Measurements from ENCODE around the gene KRTAP1-3. TPM values are rescaled to one million over a fixed set of nuclear protein-coding genes. Genes with fewer than 3 reads are reported as not detected.
"Not testable (repeated sequence)": the region's sequence is repeated elsewhere in the genome, so short reads cannot be mapped to it uniquely, and the experiment has no call there.

Gene KRTAP1-3
- total and polyA plus RNA-seq, 9 donors: not detected

DNA sequence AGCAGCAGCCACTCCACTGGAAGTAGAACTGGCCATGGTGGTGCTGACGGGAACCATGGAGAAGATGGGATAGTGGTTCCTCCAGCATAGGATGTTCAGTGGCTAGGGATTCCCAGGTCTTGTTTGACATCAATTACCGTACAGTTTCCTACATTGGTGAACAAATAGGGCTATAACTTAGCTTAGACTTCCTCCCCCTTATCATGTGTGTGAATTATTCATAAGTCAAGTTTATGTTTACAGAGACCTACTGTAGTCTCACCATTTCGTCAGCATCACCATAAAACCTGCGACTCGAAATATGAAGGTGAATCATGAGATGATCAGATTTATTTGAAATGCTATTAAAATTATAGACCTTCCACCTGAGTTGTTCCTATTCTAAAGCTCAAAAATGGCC lies 24.1 kb upstream of the KRTAP1-3 start:
- no peak for TF ChIP-seq EP300 (IDR thresholded peaks at IDR 0.05)
- TF ChIP-seq POLR2A (IDR thresholded peaks at IDR 0.05): no peak
- TF ChIP-seq, protein P1, sequence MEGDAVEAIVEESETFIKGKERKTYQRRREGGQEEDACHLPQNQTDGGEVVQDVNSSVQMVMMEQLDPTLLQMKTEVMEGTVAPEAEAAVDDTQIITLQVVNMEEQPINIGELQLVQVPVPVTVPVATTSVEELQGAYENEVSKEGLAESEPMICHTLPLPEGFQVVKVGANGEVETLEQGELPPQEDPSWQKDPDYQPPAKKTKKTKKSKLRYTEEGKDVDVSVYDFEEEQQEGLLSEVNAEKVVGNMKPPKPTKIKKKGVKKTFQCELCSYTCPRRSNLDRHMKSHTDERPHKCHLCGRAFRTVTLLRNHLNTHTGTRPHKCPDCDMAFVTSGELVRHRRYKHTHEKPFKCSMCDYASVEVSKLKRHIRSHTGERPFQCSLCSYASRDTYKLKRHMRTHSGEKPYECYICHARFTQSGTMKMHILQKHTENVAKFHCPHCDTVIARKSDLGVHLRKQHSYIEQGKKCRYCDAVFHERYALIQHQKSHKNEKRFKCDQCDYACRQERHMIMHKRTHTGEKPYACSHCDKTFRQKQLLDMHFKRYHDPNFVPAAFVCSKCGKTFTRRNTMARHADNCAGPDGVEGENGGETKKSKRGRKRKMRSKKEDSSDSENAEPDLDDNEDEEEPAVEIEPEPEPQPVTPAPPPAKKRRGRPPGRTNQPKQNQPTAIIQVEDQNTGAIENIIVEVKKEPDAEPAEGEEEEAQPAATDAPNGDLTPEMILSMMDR (IDR thresholded peaks at IDR 0.05): no peak
- Histone ChIP-seq H3K36me3 (no peaks in the 10 kb centered on the region), H3K27me3 (no peaks in the 10 kb centered on the region), H3K4me1 (ENCODE audit: insufficient read depth) (peaks cover 2% of the 10 kb centered on the region), H3K27ac (no peak overlapping the region), H3K4me3 (no peak overlapping the region), H3K9me3 (no peaks in the 10 kb centered on the region)
- intact Hi-C loops (cut with DNase I): no loop called here
- WGBS, 3 donors: 87 to 93% (median 90%) methylated on average over 5 of the region's 5 CpGs
- DNase-seq: no peak

DNA sequence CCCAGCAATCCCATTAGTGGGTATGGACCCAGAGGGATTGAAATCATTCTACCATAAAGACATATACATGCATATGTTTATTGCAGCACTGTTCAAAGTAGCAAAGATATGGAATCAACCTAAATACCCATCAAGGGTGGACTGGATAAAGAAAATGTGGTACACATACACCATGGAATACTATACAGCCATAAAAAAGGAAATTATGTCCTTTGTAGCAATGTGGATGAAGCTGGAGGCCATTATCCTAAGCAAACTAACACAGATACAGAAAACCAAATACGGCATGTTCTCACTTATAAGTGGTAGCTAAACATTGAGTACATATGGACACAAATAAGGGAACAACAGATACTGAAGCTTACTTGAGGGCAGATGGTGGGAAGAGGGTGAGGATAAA lies 22.9 kb upstream of the KRTAP1-3 start:
- H3K36me3 ChIP-seq: no peaks in the 10 kb centered on the region

DNA sequence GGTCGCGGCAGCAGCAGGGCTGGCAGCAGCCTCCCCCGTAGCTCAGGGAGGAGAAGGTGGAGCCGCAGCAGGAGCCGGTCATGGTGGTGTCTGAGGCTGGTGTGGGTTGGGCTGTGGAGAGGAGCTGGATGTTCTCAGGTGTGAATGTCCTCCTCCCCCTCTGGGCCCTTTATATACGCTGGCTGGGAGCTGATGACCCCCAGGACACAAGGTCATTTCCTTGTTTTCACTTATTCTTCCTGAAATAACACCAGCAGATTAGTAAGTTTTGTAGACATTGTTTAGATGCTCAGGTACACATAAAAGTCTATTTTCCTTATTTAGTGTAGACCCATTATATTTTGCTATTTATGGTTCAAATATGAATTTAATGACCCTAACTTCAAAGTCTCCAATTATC lies 20.5 kb upstream of the KRTAP1-3 start, which contains the start of gene KRTAP2-2:
TSS of gene KRTAP2-2 (minus strand) at position 101 of the 400 bp plus-strand sequence. CDS start at position 82, 19 bp downstream.
- intact Hi-C loops (cut with DNase I); H3K27me3 ChIP-seq; H3K4me1 ChIP-seq (ENCODE audit: insufficient read depth); H3K4me3 ChIP-seq; H3K9me3 ChIP-seq; H3K36me3 ChIP-seq; H3K27ac ChIP-seq; DNase-seq: not testable (repeated sequence)
- WGBS, 3 donors: 11 to 48% (median 46%) methylated on average over 1 to 4 of the region's 6 CpGs

More for the DNA sequence above, 22.9 kb upstream of the KRTAP1-3 start:
- intact Hi-C loops (cut with DNase I): no loop called here
- Histone ChIP-seq H3K4me1 (ENCODE audit: insufficient read depth) (peaks cover 2% of the 10 kb centered on the region), H3K27ac (no peak overlapping the region), H3K4me3 (no peak overlapping the region), H3K27me3 (no peaks in the 10 kb centered on the region), H3K9me3 (no peaks in the 10 kb centered on the region)
- no peak for DNase-seq
- 90 to 95% (median 94%) methylated on average over 1 of the region's 1 CpG for WGBS, 3 donors
- TF ChIP-seq, protein P1 (IDR thresholded peaks at IDR 0.05): no peak
- no peak for TF ChIP-seq POLR2A (IDR thresholded peaks at IDR 0.05)
- no peak for TF ChIP-seq EP300 (IDR thresholded peaks at IDR 0.05)

DNA sequence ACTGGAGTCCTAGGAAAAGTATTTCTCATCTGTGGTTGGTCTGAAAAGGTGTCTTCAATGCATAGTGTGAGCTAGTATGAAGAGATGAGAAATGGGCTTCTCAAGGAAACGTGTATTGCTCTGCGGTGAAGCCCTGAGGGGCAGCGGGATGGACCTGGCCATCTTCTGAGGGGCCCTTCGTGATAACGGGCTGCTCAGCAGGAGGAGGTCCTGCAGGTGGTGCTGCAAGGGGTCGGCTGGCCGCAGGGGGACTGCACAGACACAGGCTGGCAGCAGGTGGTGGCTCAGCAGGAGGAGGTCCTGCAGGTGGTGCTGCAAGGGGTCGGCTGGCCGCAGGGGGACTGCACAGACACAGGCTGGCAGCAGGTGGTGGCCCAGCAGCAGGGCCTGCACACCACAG lies 19.9 kb upstream of the KRTAP1-3 start:
- intact Hi-C loops (cut with DNase I); H3K27me3 ChIP-seq; H3K27ac ChIP-seq; DNase-seq; H3K4me3 ChIP-seq; H3K4me1 ChIP-seq (ENCODE audit: insufficient read depth); H3K9me3 ChIP-seq; H3K36me3 ChIP-seq: not testable (repeated sequence)
- WGBS, 3 donors: 72 to 89% (median 85%) methylated on average over 7 to 9 of the region's 9 CpGs

DNA sequence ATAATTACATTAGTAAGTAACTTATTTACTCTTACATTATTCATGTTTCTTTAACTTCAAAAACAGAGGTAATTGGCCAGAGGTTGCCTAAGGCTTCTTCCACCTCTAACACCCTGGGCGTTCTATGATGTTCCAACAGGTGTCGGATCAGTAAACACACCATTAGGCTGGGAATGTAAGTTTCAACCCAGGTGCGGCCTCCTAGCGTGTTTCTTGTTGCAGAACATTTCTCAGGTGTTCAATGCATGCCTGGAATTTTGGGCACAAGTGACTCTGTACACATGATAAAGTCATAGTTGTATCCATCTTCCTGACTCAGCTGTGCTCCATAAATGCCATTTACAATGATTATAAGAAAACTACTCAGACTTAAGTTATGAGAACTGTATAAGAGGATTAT lies 19.4 kb upstream of the KRTAP1-3 start:
- no peaks in the 10 kb centered on the region for H3K9me3 ChIP-seq
- no peaks in the 10 kb centered on the region for H3K36me3 ChIP-seq
- no peak for DNase-seq
- WGBS, 3 donors: 95 to 97% (median 96%) methylated on average over 4 of the region's 4 CpGs
- H3K27me3 ChIP-seq: no peaks in the 10 kb centered on the region
- H3K4me1 ChIP-seq (ENCODE audit: insufficient read depth): no peaks in the 10 kb centered on the region
- H3K27ac ChIP-seq: no peak overlapping the region
- TF ChIP-seq, protein P1 (IDR thresholded peaks at IDR 0.05): no peak
- TF ChIP-seq EP300 (IDR thresholded peaks at IDR 0.05) (no peak), POLR2A (IDR thresholded peaks at IDR 0.05) (no peak)
- intact Hi-C loops (cut with DNase I): no loop called here
- H3K4me3 ChIP-seq: no peak overlapping the region

DNA sequence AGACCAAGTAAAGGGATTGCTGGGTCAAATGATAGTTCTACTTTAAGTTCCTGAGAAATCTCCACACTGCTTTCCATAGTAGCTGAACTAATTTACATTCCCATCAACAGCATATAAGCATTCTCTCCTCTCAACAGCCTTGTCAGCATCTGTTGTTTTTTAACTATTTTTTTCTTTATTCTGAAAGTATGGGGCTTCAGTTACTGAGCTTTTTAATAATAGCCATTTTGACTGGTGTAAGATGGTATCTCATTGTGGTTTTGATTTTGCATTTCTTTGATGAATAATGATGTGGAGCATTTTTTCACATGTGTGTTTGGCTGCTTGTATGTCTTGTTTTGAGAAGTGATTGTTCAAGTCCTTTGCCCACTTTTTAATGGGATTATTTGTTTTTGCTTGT lies 17.9 kb upstream of the KRTAP1-3 start:
- no peak for DNase-seq
- H3K4me1 ChIP-seq (ENCODE audit: insufficient read depth): no peaks in the 10 kb centered on the region
- intact Hi-C loops (cut with DNase I): no loop called here
- H3K9me3 ChIP-seq: no peaks in the 10 kb centered on the region
- H3K27ac ChIP-seq: no peak overlapping the region
- TF ChIP-seq, protein P1 (IDR thresholded peaks at IDR 0.05): no peak
- TF ChIP-seq EP300 (IDR thresholded peaks at IDR 0.05) (no peak), POLR2A (IDR thresholded peaks at IDR 0.05) (no peak)
- H3K36me3 ChIP-seq: no peaks in the 10 kb centered on the region
- no peaks in the 10 kb centered on the region for H3K27me3 ChIP-seq
- no peak overlapping the region for H3K4me3 ChIP-seq
